Muscle layer of duodenum (tissue), 2 donors: Measurements from ENCODE around the gene TIMM8B.

Experiments
- H3K27ac ChIP-seq: one replicate; pipeline ENCODE4 v1.7.0; 2013; ENCODE audit warnings: mild to moderate bottlenecking, low read length
- H3K27me3 ChIP-seq: one replicate; pipeline ENCODE4 v1.7.0; 2013; ENCODE audit warnings: low read depth, mild to moderate bottlenecking, control low read depth, low read length
- H3K36me3 ChIP-seq, 2 donors: one replicate each; pipeline ENCODE4 v1.7.0; 2013; ENCODE audit warnings: low read length in 2 of 2, control low read depth in 1 of 2, mild to moderate bottlenecking in 1 of 2; ENCODE audit not compliant: insufficient read depth in 2 of 2, control insufficient read depth in 1 of 2
- H3K4me1 ChIP-seq, 2 donors: one replicate each; pipeline ENCODE4 v1.7.0; 2013; ENCODE audit warnings: low read length in 2 of 2, mild to moderate bottlenecking in 2 of 2, control low read depth in 1 of 2, moderate library complexity in 1 of 2; ENCODE audit not compliant: insufficient read depth in 2 of 2, control insufficient read depth in 1 of 2
- H3K4me3 ChIP-seq, 2 donors: one replicate each; pipeline ENCODE4 v1.7.0; 2013; ENCODE audit warnings: low read length in 2 of 2, low read depth in 1 of 2, mild to moderate bottlenecking in 1 of 2
- H3K9me3 ChIP-seq, 2 donors: one replicate each; pipeline ENCODE4 v1.7.0; 2013; ENCODE audit warnings: low read length in 2 of 2, control low read depth in 1 of 2, mild to moderate bottlenecking in 1 of 2; ENCODE audit not compliant: control insufficient read depth in 1 of 2
- donor health status: healthy.

TIMM8B gene

GRCh38 chr11:112086422-112087191 lies at the start of gene TIMM8B, which contains the start of gene SDHD:
TIMM8B (minus strand) TSS chr11:112086756; CDS start chr11:112086723, 33 bp downstream.
SDHD (plus strand) TSS chr11:112086873; CDS start chr11:112086908, 35 bp downstream.
- H3K27me3 ChIP-seq: no peaks in the 10 kb centered on the region
- peaks cover 14 to 35% of the 10 kb centered on the region in 2 donors for H3K4me1 ChIP-seq
- H3K4me3 ChIP-seq: peak within 1 kb of the TSS; percentile 94 to 97
- no peaks in the 10 kb centered on the region for H3K9me3 ChIP-seq
- H3K36me3 ChIP-seq: peaks cover 51 to 69% of the 10 kb centered on the region in 2 donors
- H3K27ac ChIP-seq: peak within 1 kb of the TSS; percentile 91

- H3K27ac ChIP-seq: no peak overlapping the region
- H3K9me3 ChIP-seq: no peaks in the 10 kb centered on the region
- no peaks in the 10 kb centered on the region for H3K27me3 ChIP-seq
- no peaks in the 10 kb centered on the region for H3K4me1 ChIP-seq
- H3K4me3 ChIP-seq: no peak overlapping the region
- H3K36me3 ChIP-seq: no peaks in the 10 kb centered on the region
These were observed 47.9 kb upstream of the TIMM8B start for GRCh38 chr11:112134473-112134872.

DNA sequence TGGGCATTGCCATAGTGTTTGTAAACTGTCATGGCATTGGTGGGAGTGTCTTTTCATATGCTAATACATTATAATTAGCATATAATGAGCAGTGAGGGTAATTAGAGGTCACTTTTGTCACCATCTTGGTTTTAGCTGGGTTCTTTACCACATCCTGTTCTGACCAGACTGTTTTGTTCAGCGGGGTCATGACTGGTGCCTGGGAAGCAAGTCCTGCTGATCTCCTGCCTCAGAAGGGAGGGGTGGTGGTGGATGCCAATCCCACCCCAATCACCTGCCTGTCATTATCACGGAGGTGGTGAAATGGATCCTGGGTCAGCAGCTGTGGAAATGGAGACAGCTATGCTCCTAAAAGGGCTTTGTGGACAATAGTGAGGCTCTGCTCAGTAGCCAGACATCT lies 46.2 kb upstream of the TIMM8B start:
- Histone ChIP-seq H3K9me3 (no peaks in the 10 kb centered on the region), H3K4me3 (no peak overlapping the region), H3K4me1 (peaks cover 5 to 8% of the 10 kb centered on the region in 2 donors), H3K27ac (no peak overlapping the region), H3K36me3 (no peaks in the 10 kb centered on the region), H3K27me3 (no peaks in the 10 kb centered on the region)

- Histone ChIP-seq H3K36me3 (no peaks in the 10 kb centered on the region), H3K27ac (no peak overlapping the region), H3K9me3 (no peaks in the 10 kb centered on the region), H3K4me1 (peaks cover 5 to 8% of the 10 kb centered on the region in 2 donors), H3K27me3 (no peaks in the 10 kb centered on the region), H3K4me3 (no peak overlapping the region)
These were observed 43.1 kb upstream of the TIMM8B start for GRCh38 chr11:112129656-112130055.

- H3K27ac ChIP-seq: no peak overlapping the region
- no peaks in the 10 kb centered on the region for H3K9me3 ChIP-seq
- H3K27me3 ChIP-seq: no peaks in the 10 kb centered on the region
- no peak overlapping the region for H3K4me3 ChIP-seq
- H3K4me1 ChIP-seq: peaks cover 5 to 8% of the 10 kb centered on the region in 2 donors
- H3K36me3 ChIP-seq: no peaks in the 10 kb centered on the region
These were observed 42.0 kb upstream of the TIMM8B start for GRCh38 chr11:112128483-112129121.

DNA sequence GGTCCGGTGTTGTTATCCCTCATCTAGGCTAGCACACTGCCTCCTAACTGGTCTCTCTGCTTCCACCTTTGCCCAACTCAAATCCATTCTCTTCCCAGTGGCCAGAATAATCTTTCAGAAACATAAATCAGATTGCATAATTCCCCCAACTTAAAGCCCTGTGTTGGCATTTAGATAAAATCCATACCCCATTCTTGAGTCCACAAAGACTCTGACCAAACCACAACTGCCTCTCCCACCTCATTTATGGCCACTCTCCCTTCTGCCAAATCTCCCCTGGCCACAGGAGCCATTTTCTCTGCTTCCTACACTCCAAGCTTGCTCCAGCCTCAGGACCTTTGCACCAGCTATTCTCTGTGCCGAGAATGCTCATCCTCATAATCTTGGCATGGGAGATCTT lies 40.5 kb upstream of the TIMM8B start:
- Histone ChIP-seq H3K27me3 (no peaks in the 10 kb centered on the region), H3K4me1 (peaks cover 5 to 8% of the 10 kb centered on the region in 2 donors), H3K9me3 (no peaks in the 10 kb centered on the region), H3K27ac (no peak overlapping the region), H3K4me3 (no peak overlapping the region), H3K36me3 (no peaks in the 10 kb centered on the region)

- Histone ChIP-seq H3K4me1 (no peaks in the 10 kb centered on the region), H3K27me3 (no peaks in the 10 kb centered on the region), H3K4me3 (no peak overlapping the region), H3K9me3 (no peaks in the 10 kb centered on the region), H3K27ac (no peak overlapping the region), H3K36me3 (peaks cover 0 to 4% of the 10 kb centered on the region in 2 donors)
These were observed 36.6 kb upstream of the TIMM8B start for GRCh38 chr11:112123129-112123528.

DNA sequence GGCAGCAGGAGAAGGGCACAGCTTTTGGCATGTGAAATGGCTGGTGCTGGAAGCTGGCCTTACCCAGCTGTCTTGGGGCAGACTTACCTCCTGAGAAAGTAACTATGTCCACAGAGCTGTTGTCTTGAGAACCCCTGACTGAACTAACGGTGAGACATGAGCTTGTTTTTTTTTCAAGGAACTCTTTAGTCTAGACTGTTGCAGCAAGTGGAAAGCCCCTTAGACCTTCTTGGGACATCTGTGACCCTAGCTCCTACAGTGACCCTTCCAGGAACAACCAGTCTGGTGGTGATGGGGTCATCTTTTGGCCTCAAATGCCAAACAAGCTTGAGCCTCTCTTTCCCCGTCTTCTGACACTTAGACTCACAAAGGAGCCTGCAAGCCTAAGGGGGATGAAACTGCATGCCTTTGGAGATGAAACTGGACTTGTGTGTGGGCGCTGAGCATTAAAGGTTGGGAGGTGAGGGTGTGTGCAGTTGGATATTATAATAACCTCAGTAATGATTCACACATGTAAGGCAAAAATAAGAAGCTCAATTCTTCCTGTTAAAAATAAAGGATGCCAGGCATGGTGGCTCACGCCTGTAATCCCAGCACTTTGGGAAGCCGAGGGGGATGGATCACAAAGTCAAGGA lies 35.5 kb upstream of the TIMM8B start:
- H3K36me3 ChIP-seq: peaks cover 0 to 4% of the 10 kb centered on the region in 2 donors
- H3K4me1 ChIP-seq: no peaks in the 10 kb centered on the region
- H3K4me3 ChIP-seq: no peak overlapping the region
- H3K9me3 ChIP-seq: no peaks in the 10 kb centered on the region
- no peak overlapping the region for H3K27ac ChIP-seq
- H3K27me3 ChIP-seq: no peaks in the 10 kb centered on the region

DNA sequence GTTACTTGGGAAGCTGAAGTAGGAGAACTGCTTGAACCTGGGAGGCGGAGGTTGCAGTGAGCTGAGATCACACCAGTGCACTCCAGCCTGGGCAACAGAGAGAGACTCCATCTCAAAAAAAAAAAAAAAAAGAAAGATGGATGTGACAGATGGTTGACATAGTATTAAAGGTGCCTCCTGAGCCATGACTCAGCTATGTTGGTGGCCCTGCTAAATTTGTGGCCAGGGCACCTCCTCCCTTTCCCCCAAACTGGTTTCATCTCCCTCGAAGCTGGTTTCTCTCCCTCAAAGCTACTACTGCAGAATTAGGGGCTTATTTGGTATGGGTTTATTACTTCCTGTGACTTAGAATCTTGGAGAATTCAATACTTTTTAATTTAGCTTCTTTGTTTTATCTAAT lies 31.6 kb upstream of the TIMM8B start:
- Histone ChIP-seq H3K27ac (no peak overlapping the region), H3K4me3 (no peak overlapping the region), H3K36me3 (peaks cover 0 to 4% of the 10 kb centered on the region in 2 donors), H3K9me3 (no peaks in the 10 kb centered on the region), H3K27me3 (no peaks in the 10 kb centered on the region), H3K4me1 (no peaks in the 10 kb centered on the region)

DNA sequence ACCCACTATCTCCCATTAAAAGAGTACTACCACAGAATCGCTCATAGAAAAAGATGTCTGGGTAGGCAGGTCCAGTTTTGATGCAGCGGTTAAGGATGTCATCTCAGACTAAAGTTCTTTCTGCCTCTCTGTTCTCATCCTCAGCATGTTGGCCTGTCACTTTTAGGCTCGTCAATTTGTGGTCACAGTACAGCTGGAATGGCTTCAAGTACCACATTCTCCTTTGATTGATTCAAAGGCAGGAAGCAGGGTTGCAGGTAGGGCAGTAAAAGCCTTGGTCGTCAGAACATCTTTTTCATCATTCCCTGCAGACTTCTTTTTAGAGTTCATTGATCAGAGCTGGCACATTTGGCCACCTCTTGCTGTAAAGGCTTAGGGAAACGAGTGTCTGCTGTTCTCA lies 28.8 kb upstream of the TIMM8B start:
- Histone ChIP-seq H3K4me1 (no peaks in the 10 kb centered on the region), H3K4me3 (no peak overlapping the region), H3K36me3 (peaks cover 0 to 4% of the 10 kb centered on the region in 2 donors), H3K9me3 (no peaks in the 10 kb centered on the region), H3K27me3 (no peaks in the 10 kb centered on the region), H3K27ac (no peak overlapping the region)

- Histone ChIP-seq H3K27me3 (no peaks in the 10 kb centered on the region), H3K9me3 (no peaks in the 10 kb centered on the region), H3K4me3 (no peak overlapping the region), H3K27ac (no peak overlapping the region), H3K36me3 (no peaks in the 10 kb centered on the region), H3K4me1 (no peaks in the 10 kb centered on the region)
These were observed 27.9 kb upstream of the TIMM8B start for GRCh38 chr11:112114460-112114859.
